GM18517 (cell line): ENCODE measurements around the gene RHBDL1.

Experiments
- ATAC-seq: cut with Tn5 transposase; IDR thresholded peaks from one replicate; pipeline ENCODE4 v1.9.1; 2021; ENCODE audit warnings: mild to moderate bottlenecking, moderate library complexity; ENCODE audit not compliant: unreplicated experiment

The RHBDL1 gene

DNA sequence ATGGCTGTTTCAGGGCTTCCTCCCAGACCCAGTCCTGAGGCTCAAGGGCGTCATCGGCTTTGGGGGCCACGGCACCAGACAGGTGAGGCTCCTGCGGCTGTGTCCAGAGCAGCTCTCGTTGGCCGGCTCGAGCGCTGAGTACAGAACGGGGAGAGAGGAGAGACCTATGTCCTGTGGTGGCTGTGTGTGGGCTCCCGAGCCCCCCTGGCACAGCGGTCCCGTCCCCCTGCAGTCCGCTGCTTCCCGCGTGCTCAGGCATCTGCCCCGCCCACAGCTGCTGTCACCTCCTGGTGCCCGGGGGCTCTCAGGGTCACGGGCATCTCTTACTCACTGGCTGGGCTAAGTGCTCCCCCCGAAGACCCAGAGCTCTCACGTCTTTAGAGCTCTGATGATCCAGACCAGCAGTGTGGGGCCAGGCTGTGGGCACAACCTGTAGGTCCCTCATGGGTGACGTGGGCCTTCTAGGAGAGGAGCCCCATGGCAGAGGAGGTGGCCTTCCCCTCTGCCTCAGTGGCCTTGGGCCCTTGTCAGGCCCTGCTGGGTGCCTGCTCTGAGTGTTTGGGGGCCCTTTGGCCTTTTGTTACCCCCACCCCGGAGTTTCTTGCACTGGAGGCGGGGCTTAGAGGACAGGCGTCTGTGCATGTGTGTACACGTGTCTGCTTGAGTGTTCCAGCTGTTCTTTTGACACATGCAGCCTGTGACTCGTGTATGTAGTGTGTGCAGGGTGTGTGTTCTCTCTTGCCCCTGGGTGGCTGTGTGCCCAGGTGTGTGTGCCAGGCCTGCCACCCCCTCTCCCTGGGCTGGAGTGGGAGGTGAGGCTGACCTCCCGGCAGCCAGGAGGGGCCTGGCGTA lies 22.8 kb upstream of the RHBDL1 start:
- ATAC-seq: no peak

DNA sequence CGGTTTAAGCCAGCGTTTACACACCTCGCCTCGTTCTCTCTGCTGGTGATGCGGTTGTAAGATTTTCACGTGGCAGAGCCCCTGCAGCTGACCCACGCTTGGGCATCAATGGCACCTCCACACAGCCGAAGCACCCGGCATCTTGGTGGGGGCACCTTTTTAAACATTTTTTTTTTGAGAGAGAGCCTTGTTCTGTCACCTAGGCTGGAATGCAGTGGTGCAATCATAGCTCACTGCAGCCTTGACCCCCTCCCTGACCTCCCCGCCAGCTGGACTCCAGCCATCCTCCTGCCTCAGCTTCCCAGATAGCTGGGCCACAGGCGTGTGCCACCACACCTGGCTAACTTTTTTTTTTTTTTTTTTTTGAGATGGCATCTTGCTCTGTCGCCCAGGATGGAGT lies 21.4 kb upstream of the RHBDL1 start:
- ATAC-seq: no peak

DNA sequence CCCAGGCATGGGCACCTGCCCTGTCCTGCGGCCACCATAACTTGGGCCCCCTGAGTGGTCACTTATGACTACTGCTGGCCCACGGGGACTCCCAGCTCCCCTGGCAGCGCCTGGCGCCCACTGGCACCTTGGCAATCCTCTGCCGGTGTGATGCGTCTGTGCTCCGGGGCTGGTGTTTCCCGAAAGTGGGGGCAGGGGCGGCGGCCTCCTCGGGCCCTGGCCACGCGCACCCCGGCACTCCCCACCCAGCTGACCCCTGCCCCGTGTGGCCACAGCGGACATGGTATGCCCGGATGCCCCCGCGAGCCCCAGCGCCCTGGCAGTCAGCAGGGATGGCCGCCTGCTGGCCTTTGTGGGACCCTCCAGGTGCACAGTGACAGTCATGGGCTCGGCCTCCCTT lies 18.0 kb upstream of the RHBDL1 start:
- ATAC-seq: no peak

- no peak for ATAC-seq
Observed at GRCh38 chr16:658679-659571, 16.5 kb upstream of the RHBDL1 start.

- no peak for ATAC-seq
Observed at GRCh38 chr16:659618-660017, 15.9 kb upstream of the RHBDL1 start.

DNA sequence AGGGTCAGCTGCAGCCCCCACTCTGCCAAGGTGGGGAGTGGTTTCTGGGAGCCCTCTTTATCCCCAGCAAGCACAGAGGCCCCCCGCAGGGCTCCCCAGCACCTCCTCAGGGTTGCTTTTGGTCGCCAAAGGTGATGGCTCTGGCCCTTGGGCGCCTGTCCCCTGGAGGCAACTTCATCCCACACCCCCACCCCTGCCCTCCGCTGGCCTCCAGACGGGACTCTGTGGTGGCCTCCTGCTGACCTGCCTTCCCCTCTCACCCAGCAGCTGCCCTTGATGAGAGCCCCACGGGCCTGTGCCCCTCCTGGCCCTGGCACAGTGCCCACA lies 15.4 kb upstream of the RHBDL1 start:
- ATAC-seq: no peak

DNA sequence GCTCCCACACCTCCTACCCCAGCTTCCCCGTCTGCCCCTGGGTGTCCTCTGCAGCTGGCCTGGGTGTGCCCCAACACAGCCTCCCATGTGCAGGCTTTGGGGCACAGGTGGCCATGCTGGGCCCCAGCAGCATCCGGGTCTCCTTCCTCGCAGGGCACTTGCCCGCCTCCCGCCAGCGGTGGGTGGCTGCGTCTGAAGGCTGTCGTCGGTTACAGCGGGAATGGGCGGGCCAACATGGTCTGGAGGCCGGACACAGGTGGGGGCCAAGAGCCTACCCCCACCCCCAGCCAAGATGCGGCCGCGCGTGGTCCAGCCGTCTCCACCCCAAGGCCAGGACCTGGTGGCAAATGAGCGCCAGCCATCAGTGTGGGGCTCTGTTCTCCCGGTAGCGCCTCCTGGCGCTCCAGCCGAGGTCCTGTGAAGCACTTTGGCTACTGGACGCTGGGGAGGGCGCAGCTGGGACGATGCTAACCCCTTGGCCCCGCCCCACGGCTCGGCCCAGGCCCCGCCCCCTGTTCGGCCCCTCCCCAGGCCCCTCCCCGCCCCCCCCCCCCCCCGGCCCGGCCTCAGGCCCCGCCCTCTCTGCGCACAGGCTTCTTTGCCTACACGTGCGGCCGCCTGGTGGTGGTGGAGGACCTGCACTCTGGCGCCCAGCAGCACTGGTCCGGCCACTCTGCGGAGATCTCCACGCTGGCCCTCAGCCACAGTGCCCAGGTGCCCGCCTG lies 14.8 kb upstream of the RHBDL1 start:
- no peak for ATAC-seq

DNA sequence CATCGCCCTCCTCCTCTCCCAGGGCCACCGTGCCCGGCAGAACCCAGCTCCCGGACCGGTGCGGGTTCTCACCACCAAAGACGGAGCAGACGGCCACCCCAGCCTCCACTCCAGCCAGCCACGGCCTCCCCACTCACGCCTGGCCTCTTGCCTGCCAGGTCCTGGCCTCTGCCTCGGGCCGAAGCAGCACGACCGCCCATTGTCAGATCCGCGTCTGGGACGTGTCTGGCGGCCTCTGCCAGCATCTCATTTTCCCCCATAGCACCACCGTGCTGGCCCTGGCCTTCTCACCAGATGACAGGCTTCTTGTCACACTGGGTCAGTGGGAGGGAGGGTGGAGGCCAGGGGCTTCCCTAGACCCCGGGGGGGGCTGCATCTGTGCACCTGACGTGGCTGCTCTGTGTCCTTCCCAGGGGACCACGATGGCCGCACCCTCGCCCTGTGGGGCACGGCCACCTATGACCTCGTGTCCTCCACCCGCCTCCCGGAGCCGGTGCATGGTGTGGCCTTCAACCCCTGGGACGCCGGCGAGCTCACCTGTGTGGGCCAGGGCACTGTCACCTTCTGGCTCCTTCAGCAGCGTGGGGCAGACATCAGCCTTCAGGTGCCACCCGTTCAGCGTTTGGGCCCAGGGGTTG lies 14.2 kb upstream of the RHBDL1 start:
- no peak for ATAC-seq

DNA sequence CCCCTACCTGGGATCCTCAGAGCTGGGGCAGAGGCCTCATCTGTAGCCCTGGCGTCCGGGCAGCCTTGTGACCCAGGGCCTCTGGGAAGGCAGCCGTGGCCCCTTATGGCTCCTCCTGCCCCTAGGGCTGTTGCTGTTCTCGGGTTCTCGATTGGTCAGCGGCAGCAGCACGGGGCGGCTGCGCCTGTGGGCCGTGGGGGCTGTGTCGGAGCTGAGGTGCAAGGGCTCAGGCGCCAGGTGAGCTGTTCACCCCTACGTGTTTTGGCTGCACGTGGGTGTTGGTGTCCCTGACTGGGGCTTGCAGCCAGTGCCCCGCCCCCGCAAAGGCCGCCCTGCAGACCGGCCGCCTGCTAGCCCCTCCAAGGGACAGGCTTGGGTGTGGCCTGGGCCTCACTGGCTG lies 13.4 kb upstream of the RHBDL1 start:
- no peak for ATAC-seq

GRCh38 chr16:662597-662996 lies 12.9 kb upstream of the RHBDL1 start:
- ATAC-seq: no peak

GRCh38 chr16:666572-666971 lies 8.9 kb upstream of the RHBDL1 start:
- no peak for ATAC-seq

DNA sequence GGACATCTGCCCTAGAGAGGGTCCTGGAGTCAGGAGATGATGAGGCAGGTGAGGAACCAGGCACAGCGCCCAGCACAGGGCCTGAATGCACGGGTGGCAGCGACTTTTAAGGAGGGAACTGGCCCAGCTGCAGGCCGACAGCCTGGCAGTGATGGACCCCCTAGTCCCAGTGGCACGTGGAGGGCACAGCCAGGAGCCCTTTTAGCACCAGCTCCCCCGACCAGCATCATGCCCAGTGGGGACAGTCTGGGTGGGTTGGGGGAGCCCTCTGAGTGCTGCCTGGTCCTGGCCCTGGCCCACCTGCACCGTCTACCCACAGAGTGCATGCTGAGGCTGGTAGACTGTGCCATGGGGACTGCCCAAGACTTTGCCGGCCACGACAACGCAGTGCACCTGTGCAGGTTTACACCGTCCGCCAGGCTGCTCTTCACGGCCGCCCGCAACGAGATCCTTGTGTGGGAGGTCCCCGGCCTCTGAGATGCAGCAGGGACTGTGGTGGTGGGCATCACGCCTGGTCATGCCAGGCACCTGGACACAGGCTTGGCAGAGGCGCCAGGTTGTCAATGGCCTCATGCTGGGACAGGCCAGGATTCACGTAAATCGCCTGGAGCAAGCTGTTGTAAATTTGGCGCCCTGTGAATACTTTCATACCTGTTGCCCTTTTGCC lies 8.2 kb upstream of the RHBDL1 start:
- ATAC-seq: no peak

DNA sequence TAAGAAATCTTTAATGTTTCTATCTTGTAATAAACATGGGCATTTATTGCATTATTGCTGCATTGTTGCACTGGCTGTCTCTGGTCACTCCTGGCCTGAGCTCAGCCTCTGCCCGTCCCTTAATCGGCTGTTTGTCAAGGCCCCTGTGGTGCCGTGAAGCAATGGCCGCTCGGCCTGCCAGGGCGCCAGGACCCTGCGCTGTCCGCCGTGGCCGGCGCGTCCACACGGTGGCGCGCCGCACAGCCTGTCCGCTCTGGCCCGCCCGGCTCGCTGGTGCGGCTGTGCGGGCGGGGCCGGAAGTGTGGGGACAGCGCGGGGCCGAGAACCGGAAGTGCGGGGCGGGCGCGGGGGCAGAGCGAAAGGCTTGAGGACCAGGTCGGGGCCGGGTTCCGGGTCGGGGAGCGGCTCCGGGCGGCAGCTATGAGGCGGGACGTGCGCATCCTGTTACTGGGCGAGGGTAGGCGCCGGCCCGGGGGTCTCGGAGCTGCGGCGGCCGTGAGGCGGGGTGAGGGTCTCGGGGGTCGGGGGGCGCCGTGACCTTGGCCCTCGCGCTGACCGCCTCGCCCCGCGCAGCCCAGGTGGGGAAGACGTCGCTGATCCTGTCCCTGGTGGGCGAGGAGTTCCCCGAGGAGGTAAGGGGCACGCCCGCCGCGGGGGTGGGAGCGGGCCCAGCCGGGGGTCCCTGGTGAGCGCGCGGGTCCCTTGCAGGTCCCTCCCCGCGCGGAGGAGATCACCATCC lies 7.5 kb upstream of the RHBDL1 start, which contains the start of gene RHOT2:
RHOT2 (plus strand) TSS at position 353 of the 739 bp plus-strand sequence; CDS start at position 421, 68 bp downstream.
- no peak for ATAC-seq

DNA sequence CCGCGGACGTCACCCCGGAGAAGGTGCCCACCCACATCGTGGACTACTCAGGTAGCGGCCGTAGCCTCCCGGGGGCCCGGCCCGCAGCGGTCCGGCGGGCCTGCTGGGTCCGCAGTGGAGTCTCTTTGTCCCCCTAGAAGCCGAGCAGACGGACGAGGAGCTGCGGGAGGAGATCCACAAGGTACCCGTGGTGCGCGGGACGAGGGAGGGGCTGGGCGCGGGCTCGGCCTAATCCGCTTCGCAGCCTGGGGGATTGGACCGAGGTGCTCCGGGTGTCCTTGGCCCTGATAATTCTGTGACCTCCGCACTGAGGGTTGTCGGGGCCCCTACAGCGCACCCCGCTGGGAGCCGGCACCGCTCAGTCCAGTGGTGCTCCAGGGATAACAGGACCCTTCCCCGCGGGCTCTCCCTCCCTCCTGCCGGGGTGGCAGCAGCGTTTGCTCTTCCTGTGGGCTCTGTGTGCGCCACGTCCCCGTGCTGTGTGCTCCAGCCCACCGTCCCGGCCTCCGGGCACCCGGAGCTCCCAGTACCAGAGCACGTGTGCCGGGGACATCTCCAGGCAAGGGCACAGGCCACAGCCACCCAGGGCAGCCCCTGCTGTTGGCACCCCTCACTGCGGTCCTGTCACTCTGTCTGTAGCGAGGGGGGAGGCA lies 6.8 kb upstream of the RHBDL1 start:
- no peak for ATAC-seq

DNA sequence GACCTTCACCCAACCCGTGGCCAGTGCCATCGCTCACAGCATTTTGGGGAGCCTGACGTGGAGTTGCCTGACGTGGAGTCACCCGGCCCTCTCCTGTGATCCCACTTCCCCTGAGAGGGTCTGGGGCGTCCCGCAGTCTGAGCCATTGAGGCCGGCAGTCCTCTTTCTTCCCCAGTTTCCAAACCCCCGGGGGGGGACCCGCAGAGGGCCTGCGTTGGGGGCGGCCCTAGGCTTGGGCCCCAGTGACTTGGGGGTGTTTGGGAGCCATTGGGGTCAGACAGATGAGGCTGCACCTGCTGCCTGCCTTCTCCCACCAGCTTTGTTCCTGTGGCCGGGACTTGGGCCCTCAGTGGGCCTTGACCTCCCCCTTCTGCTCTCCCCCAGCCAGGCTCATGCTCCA lies 5.8 kb upstream of the RHBDL1 start:
- no peak for ATAC-seq

DNA sequence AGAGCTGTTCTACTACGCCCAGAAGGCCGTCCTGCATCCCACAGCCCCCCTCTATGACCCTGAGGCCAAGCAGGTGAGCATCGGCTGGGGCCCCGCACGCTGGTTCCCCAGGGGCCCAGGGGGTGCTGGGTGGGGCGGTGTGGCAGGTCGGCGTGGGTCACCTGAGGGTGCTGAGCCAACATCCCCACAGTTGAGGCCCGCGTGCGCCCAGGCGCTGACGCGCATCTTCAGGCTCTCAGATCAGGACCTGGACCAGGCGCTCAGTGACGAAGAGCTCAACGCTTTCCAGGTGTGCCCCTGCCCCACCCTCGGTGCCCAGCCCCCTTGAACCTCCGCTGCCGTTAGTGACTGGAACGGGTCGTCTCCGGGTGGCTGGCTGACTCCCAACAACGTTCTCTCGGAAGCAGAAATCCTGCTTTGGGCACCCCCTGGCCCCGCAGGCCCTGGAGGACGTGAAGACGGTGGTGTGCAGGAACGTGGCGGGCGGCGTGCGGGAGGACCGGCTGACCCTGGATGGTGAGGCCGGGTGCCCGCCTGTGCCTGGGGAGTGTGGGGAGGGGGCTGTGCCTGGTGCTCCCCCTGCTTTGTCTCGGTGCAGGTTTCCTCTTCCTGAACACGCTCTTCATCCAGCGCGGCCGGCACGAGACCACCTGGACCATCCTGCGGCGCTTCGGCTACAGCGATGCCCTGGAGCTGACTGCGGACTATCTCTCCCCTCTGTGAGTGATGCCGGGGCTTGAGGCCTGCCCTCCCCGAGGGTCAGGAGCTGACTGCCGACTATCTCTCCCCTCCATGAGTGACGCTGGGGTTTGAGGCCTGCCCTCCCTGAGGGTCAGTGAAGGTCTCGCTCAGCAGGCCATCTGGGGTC lies 4.8 kb upstream of the RHBDL1 start:
- ATAC-seq: no peak

DNA sequence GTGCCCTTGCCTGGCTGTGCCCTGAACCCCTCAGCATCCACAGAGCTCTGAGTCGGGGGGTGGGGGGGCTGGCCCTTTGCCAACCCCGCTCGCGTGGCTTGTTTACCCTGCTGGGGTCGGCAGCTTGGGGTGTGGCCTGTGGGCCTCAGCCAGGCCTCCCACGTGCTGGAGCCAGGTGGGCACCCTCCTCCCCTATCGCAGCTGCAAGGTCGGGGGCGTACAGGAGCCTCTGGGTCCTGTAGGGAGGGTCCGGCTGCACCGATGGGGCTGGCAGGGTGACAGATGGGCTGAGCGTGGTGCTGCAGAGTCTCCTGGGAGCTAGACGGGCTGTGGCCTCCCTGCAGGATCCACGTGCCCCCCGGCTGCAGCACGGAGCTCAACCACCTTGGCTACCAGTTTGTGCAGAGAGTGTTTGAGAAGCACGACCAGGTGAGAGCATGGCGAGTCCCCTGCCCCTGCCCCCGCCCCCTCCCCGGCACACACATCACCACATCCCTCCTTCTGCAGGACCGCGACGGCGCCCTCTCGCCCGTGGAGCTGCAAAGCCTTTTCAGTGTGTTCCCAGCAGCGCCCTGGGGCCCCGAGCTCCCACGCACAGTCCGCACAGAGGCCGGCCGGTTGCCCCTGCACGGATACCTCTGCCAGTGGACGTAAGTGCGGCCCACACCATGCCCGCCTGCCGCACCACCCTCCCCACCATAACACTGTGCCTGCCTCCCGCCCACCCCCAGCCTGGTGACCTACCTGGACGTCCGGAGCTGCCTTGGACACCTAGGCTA lies 3.9 kb upstream of the RHBDL1 start:
- ATAC-seq: no peak
